Measurements from ENCODE around the gene UBL4A.

UBL4A gene

DNA sequence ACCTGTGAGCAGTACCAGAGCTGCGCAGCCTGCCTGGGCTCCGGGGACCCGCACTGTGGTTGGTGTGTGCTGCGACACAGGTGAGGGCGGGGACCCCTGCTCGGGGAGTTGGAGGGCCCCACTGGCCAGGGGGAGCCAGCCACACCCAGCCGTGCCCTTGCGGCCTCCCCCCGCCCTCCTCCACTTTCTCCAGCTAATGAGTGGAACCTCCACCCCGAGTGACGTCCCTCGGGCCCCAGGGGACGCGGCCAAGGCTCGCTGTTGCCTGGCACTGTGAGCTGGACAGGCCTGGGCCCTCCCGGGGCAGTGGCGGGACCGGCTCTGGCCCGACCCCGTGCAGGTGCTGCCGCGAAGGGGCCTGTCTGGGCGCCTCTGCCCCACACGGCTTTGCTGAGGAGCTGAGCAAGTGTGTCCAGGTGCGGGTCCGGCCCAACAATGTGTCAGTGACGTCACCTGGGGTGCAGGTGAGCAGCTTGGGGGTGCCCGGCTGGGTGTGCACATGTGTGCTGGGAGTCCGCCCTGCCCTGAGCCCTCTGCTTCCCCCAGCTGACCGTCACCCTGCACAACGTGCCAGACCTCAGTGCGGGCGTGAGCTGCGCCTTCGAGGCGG is 22.7 kb downstream of the UBL4A start:
- in situ Hi-C loops (cut with HindIII; ENCODE audit: low pct_unique_long_range_greater_than_20kb, low sequenced_read_pairs): no loop called here
- no peak for TF ChIP-seq JUND (IDR thresholded peaks at IDR 0.05; ENCODE audit: low read depth)
- no peak for DNase-seq (ENCODE audit: low read depth in 1 of 2, low spot score in 1 of 2)

DNA sequence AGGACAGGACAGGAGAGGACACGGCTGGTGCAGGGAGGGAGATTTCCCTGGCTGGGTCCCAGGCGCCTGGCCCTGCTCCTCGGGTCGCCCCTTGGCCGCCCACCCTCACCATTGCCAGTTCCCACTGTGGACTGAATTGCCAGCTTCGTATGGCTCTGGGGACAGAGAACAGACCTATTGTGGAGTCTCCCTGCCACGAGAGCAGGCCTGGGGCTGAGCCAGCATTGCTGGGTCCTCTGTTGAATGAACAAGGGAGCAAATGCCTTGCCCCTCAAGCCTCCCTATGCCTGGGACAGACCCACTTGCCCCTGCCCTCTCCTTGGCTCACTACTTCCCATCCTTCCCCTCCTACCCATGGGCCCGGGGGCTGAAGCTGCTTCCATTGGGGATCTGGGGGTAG is 24.0 kb downstream of the UBL4A start:
- no peak for DNase-seq (ENCODE audit: low read depth in 1 of 2, low spot score in 1 of 2)
- in situ Hi-C loops (cut with HindIII; ENCODE audit: low pct_unique_long_range_greater_than_20kb, low sequenced_read_pairs): no loop called here
- no peak for TF ChIP-seq JUND (IDR thresholded peaks at IDR 0.05; ENCODE audit: low read depth)

DNA sequence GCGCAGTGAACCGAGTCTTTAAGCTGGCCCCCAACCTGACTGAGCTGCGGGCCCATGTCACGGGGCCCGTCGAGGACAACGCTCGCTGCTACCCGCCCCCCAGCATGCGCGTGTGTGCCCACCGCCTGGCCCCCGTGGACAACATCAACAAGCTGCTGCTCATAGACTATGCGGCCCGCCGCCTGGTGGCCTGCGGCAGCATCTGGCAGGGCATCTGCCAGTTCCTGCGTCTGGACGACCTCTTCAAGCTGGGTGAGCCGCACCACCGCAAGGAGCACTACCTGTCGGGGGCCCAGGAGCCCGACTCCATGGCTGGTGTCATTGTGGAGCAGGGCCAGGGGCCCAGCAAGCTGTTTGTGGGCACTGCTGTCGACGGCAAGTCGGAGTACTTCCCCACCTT is 26.1 kb downstream of the UBL4A start:
- in situ Hi-C loops (cut with HindIII; ENCODE audit: low pct_unique_long_range_greater_than_20kb, low sequenced_read_pairs): no loop called here
- no peak for DNase-seq (ENCODE audit: low read depth in 1 of 2, low spot score in 1 of 2)
- no peak for TF ChIP-seq JUND (IDR thresholded peaks at IDR 0.05; ENCODE audit: low read depth)

DNA sequence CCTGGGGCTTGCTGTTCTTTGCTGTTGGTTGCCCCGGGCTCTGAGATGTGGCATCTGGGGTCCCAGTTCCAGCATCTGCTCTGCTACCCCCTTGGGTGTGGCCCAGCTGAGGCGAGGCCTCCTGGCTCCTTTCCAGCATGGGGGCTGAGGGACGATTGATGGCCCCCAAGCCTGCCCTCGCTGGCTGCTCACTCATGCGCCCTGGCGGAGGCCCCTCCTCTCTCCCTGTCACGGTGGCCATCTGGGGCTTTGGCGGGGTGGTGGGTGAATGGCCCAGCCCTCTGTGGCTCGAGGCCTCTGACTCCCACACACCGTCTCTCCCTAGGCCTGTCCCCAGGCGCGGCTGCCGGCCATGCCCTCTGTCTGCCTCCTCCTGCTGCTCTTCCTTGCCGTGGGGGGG is 26.6 kb downstream of the UBL4A start:
- no peak for TF ChIP-seq JUND (IDR thresholded peaks at IDR 0.05; ENCODE audit: low read depth)
- no peak for DNase-seq (ENCODE audit: low read depth in 1 of 2, low spot score in 1 of 2)
- in situ Hi-C loops (cut with HindIII; ENCODE audit: low pct_unique_long_range_greater_than_20kb, low sequenced_read_pairs): no loop called here

DNA sequence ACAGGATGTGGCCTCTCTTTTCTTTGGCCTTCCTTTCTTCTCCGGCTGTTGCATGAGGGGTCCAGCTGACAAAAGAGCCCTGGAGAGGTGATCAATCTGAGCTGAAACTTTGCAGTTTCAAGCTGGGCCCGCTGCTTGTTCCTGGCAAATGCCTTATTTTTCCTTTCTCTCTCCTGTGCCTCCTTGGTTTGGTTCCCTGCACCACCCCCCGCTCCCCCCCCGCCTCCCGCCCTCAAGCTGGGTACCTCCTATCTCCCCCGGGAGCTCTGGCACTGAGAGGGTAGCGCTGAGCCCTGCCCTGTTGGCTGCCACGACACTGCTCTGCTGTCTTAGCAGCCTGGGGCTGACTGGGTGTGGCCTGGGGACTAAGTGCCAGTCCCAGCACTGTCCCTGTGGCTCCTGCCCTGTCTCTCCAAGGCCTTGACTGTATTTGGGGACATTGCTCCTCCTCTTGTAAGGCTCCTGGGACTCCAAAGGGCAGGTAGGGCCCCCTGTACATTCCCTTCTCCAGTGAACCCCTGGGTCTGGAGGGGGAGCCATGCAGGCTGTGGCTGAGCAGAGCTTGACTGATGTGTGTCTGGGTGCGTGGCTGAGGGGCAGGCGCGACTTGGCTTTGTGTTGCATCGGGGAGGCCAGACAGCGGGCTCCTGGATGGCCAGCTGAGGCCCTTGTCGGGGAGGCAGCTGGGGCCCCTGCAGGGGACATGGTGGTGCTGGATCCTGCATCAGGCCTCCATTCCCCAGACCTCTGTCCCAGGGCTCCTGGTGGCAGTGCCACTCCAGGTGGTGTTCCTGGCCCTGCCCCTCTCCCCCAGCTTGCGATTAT is 27.2 kb downstream of the UBL4A start:
- DNase-seq (ENCODE audit: low read depth in 1 of 2, low spot score in 1 of 2): peak in 1 of 2 experiments; percentile 49
- in situ Hi-C loops (cut with HindIII; ENCODE audit: low pct_unique_long_range_greater_than_20kb, low sequenced_read_pairs): no loop called here
- TF ChIP-seq JUND (IDR thresholded peaks at IDR 0.05; ENCODE audit: low read depth): no peak

DNA sequence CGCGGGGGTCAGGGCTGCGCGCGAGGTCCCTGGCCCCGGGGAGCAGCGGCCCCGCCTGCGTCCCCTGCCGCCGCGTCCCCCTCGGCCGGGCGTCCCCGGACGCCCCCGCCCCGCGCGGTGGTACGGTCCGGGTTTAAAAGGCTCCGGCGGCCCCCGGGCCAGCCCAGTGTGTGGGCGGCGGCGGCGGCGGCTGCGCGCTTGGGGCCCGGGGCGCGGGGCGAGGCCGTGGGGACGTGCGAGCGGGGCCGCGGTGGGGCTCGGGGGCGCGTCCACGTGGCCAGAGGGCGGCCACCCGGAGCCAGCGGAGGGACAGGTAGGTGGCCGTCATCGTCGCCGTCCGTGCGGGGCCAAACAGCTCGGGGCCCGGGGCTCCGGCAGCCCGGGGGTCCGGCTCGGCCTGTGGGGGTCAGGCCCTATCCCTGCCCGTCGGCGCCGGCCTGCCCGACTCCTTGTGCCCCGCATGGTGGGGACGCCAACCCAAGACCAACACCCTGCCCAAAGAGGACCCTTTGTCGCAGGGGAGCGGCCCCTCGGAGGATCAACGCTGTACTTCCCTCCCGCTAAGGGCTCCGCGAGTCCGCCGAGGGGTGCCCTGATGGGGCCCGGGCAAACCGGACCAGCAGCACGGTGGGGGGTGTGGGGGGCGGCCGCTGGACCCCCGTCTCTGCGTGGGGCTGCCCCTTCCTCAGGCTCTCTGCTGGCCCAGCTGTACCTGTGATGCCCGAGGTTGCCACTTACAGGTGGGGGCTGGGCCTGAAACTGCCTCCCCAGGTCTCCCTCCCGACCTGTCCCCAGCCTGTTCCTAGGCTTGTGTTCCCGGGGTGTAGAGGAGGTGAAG is 28.1 kb downstream of the UBL4A start, which contains the start of gene PLXNA3:
Gene PLXNA3, plus strand, starts transcription at position 166 of the 838 bp plus-strand sequence. CDS start 1,903 bp downstream, outside the sequence.
- in situ Hi-C loops (cut with HindIII; ENCODE audit: low pct_unique_long_range_greater_than_20kb, low sequenced_read_pairs): no loop called here
- TF ChIP-seq JUND (IDR thresholded peaks at IDR 0.05; ENCODE audit: low read depth): no peak
- peak in 1 of 2 experiments; percentile 48 for DNase-seq (ENCODE audit: low read depth in 1 of 2, low spot score in 1 of 2)

DNA sequence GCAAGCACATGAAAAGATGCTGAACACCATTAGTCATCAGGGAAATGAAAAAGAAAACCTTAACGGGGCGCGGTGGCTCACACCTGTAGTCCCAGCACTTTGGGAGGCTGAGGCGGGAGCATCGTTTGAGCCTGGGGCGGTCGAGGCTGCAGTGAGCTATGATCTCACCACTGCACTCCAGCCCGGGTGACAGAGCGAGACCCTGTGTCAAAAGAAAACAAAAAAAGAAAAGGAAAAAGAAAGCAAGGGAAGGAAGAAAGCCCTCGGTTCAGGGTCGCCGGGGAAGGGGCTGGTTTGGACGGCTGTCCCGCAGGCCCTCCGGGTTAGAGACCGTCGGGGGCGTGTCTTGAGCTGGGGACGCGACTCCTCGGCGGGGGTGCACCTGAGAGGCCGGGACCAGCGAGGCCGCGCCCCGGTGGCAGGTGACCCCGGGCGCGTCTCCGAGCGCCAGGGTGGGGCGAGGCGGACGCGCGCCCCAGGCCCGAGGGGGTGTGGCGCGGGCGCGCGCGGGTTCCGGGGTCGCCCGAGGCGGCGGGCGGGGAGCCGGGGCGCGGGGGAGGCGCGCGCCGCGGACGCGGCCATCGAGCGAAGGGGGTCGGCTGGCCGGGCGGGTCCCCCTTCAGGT is 28.8 kb downstream of the UBL4A start:
- TF ChIP-seq JUND (IDR thresholded peaks at IDR 0.05; ENCODE audit: low read depth): no peak
- in situ Hi-C loops (cut with HindIII; ENCODE audit: low pct_unique_long_range_greater_than_20kb, low sequenced_read_pairs): no loop called here
- peak in 1 of 2 experiments; percentile 52 for DNase-seq (ENCODE audit: low read depth in 1 of 2, low spot score in 1 of 2)

DNA sequence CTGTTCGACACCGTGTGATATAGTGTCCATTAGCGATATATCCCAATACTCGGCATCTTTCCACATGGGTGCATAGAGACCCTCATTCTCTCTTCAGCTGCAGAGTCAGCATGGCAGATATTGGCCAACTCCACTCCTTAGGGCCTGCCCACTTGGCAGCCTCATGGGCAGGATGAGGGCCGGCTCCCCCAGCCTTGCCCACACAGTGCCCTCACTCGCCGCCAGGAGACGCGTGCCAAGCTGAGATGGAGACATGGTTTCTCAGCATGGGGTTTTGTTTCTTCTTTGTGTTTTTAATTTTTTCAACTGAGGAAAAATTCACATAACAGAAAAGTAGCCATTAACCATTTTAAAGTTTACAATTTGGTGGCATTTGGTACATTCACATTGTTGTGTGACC is 33.6 kb downstream of the UBL4A start:
- no peak for DNase-seq (ENCODE audit: low read depth in 1 of 2, low spot score in 1 of 2)
- TF ChIP-seq JUND (IDR thresholded peaks at IDR 0.05; ENCODE audit: low read depth): no peak
- in situ Hi-C loops (cut with HindIII; ENCODE audit: low pct_unique_long_range_greater_than_20kb, low sequenced_read_pairs): no loop called here

DNA sequence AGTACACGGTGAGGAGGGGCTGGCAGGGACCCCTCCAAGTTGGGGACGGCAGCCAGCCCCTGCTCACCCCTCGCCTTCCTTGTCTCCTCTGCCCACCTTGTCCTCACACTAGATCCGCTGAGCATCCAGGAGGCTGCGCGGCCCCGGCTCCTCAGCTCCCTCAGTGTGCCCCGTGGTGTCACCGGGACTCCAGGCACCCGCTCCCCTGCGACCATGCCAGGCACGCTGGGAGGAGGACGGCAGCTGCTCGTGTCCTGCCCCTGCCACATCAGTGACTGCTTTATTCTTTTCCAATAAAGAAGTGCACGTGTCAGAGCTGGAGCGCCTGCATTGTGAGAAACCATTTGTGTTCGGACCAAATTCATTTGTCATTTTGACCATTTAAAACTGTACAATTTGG is 36.1 kb downstream of the UBL4A start:
- in situ Hi-C loops (cut with HindIII; ENCODE audit: low pct_unique_long_range_greater_than_20kb, low sequenced_read_pairs): no loop called here
- TF ChIP-seq JUND (IDR thresholded peaks at IDR 0.05; ENCODE audit: low read depth): no peak
- no peak for DNase-seq (ENCODE audit: low read depth in 1 of 2, low spot score in 1 of 2)

DNA sequence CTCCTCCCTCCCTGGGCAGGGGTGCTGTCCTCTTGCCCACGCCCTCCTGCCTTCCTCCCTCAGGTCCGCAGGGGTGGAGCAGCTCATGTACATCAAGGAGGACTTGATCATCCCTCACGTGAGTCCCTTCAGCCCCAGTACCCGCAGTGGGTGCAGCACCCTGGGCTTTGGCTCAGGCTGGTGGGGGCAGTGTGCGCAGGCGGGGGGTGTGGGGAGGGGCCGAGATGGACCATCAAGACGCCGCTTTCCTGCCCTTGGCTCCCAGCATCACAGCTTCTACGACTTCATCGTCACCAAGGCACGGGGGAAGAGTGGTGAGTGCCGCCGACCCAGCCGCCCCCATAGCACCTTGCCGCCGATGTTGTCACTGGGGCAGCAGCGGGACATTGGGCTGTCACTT is 36.8 kb downstream of the UBL4A start:
- no peak for DNase-seq (ENCODE audit: low read depth in 1 of 2, low spot score in 1 of 2)
- TF ChIP-seq JUND (IDR thresholded peaks at IDR 0.05; ENCODE audit: low read depth): no peak
- in situ Hi-C loops (cut with HindIII; ENCODE audit: low pct_unique_long_range_greater_than_20kb, low sequenced_read_pairs): no loop called here

DNA sequence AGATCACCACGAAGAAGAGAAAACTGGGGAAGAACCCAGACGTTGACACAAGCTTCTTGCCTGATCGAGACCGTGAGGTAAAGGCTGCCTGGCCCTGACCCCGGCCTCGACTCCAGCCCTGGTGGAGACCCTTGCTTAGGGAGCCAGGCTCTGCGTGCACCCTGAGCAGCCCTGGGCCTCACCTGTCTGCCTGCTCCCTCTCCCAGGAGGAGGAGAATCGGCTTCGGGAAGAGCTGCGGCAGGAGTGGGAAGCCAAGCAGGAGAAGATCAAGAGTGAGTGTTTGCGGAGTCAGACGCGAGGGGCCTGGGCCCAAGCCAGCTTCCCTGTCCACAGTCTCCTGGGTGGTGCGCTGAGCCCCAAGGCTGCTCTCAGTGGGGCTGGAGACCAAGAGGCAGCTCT is 37.9 kb downstream of the UBL4A start:
- TF ChIP-seq JUND (IDR thresholded peaks at IDR 0.05; ENCODE audit: low read depth): no peak
- no peak for DNase-seq (ENCODE audit: low read depth in 1 of 2, low spot score in 1 of 2)
- in situ Hi-C loops (cut with HindIII; ENCODE audit: low pct_unique_long_range_greater_than_20kb, low sequenced_read_pairs): no loop called here

DNA sequence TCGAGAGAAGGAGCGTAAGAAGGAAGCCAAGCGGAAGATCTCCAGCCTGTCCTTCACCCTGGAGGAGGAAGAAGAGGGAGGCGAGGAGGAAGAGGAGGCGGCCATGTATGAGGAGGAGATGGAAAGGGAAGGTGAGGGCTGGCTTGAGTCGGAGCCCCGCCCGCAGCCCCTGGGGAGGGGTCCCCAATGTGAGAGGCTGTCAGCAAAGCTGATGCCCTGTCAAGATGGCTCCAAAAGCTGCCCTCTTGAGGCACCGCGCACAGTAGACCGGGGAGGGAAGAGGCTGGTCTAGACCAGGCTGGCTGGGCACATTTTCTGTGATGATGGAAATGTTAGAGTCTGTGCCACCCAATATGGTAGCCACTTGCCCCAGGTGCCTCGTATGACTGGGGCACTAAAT is 40.0 kb downstream of the UBL4A start:
- no peak for DNase-seq (ENCODE audit: low read depth in 1 of 2, low spot score in 1 of 2)
- TF ChIP-seq JUND (IDR thresholded peaks at IDR 0.05; ENCODE audit: low read depth): no peak
- in situ Hi-C loops (cut with HindIII; ENCODE audit: low pct_unique_long_range_greater_than_20kb, low sequenced_read_pairs): no loop called here
